Lung (tissue), 12 donors: Measurements from ENCODE around the gene UBR4. TPM values are rescaled to one million over a fixed set of nuclear protein-coding genes. Genes with fewer than 3 reads are reported as not detected.

ENCODE experiments used
- ATAC-seq: fragments of 200-7000 bp; cut with Tn5 transposase; one replicate; pipeline ENCODE4 v1.9.1; 2020; ENCODE audit warnings: moderate number of reproducible peaks; ENCODE audit not compliant: insufficient read depth, low FRiP score
- DNase-seq, 3 donors: peaks; one replicate each; pipeline ENCODE4 v3.0.0-alpha.2; 2013 to 2017
- H3K27ac ChIP-seq, 2 donors: one replicate each; pipeline ENCODE4 v1.5.1; 2013; ENCODE audit warnings: mild to moderate bottlenecking in 2 of 2, moderate library complexity in 2 of 2, control low read depth in 1 of 2, inconsistent platforms in 1 of 2, low read depth in 1 of 2, low read length in 1 of 2
- H3K27me3 ChIP-seq, 3 donors: one replicate each; pipeline ENCODE4 v1.5.1; 2013; ENCODE audit warnings: low read length in 2 of 3; ENCODE audit not compliant: control insufficient read depth in 3 of 3, insufficient read depth in 3 of 3
- H3K36me3 ChIP-seq, 4 donors: one replicate each; pipeline ENCODE4 v1.5.1; 2013; ENCODE audit warnings: low read length in 4 of 4, mild to moderate bottlenecking in 1 of 4, moderate library complexity in 1 of 4; ENCODE audit not compliant: control insufficient read depth in 4 of 4, insufficient read depth in 4 of 4
- H3K4me1 ChIP-seq, 5 donors: one replicate each; pipeline ENCODE4 v1.5.1; 2013; ENCODE audit warnings: low read length in 5 of 5, mild to moderate bottlenecking in 2 of 5, moderate library complexity in 1 of 5; ENCODE audit not compliant: control insufficient read depth in 5 of 5, insufficient read depth in 5 of 5
- H3K4me3 ChIP-seq: one replicate; pipeline ENCODE4 v1.5.1; 2013; ENCODE audit warnings: mild to moderate bottlenecking, control low read depth, moderate library complexity
- H3K9ac ChIP-seq, 2 donors: one replicate each; pipeline ENCODE4 v1.5.1; 2013; ENCODE audit warnings: low read length in 2 of 2, control low read depth in 1 of 2; ENCODE audit not compliant: insufficient read depth in 1 of 2
- H3K9me3 ChIP-seq, 4 donors: one replicate each; pipeline ENCODE4 v1.5.1; 2013; ENCODE audit warnings: low read length in 3 of 4, mild to moderate bottlenecking in 1 of 4, moderate library complexity in 1 of 4; ENCODE audit not compliant: control insufficient read depth in 4 of 4, insufficient read depth in 3 of 4
- WGBS, 2 donors: extraction: QIAGEN DNeasy Blood & Tissue Kit; methylation state at CpG; one replicate each; pipeline ENCODE4 v1.1.7; 2013; 5-methylcytosine and 5-hydroxymethylcytosine counted together
- polyA plus RNA-seq, 2 donors: library from polyadenylated mRNA; stranded (reverse); fragments of 200-250 nt; gene quantifications; one replicate each; pipeline ENCODE4 v1.2.1, GENCODE V29; 2013
- total RNA-seq, 2 donors: library from RNA; depleted of rRNA in 1 of 2; stranded (reverse); fragments of >200 nt in 1 of 2; gene quantifications; one replicate each; pipeline ENCODE4 v1.2.1, GENCODE V29; 2014 to 2021
- TF ChIP-seq, protein P1 (sequence below): IDR thresholded peaks from 2 replicates; pipeline ENCODE4 v1.5.1; 2012; ENCODE audit warnings: mild to moderate bottlenecking; ENCODE audit errors: control extremely low read depth, extremely low read depth
- donor health status: control.
- donor health status: control.
- donor health status: Bipolar disorder and iron deficiency.
- donor health status: healthy.
- donor health status: DM: yes; HTN: yes; CAD: no.

The UBR4 gene
- total and polyA plus RNA-seq, 4 donors, result 90.8 to 128 (median 113) TPM

DNA sequence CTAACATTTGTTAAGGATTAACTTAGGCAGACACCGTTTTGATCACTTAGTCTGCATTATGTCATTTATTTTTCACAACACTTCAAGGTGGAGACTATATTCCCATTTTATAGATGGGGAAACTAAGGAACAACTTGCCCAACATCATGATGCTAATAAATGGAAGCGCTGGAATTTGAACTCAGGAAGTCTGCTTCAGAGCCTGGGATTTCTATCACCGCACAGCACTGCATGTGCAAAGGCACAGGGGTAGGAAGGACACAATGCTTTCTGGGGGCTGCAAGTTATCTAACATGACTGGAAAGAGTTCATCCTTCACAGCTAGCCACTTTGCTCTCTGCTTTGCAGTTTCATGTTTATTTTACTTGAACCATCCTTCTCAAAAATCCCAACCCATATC is 100.5 kb downstream of the UBR4 start:
- Histone ChIP-seq H3K9ac (no peak overlapping the region), H3K36me3 (peaks cover 52 to 77% (median 66%) of the 10 kb centered on the region in 4 donors), H3K27me3 (no peaks in the 10 kb centered on the region), H3K9me3 (no peaks in the 10 kb centered on the region), H3K4me1 (no peaks in the 10 kb centered on the region), H3K27ac (no peak overlapping the region), H3K4me3 (no peak overlapping the region)
- ATAC-seq, result no peak
- DNase-seq, result no peak
- TF ChIP-seq, protein P1, sequence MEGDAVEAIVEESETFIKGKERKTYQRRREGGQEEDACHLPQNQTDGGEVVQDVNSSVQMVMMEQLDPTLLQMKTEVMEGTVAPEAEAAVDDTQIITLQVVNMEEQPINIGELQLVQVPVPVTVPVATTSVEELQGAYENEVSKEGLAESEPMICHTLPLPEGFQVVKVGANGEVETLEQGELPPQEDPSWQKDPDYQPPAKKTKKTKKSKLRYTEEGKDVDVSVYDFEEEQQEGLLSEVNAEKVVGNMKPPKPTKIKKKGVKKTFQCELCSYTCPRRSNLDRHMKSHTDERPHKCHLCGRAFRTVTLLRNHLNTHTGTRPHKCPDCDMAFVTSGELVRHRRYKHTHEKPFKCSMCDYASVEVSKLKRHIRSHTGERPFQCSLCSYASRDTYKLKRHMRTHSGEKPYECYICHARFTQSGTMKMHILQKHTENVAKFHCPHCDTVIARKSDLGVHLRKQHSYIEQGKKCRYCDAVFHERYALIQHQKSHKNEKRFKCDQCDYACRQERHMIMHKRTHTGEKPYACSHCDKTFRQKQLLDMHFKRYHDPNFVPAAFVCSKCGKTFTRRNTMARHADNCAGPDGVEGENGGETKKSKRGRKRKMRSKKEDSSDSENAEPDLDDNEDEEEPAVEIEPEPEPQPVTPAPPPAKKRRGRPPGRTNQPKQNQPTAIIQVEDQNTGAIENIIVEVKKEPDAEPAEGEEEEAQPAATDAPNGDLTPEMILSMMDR, result no peak
- 91 to 94% methylated on average over 3 of the region's 3 CpGs for WGBS, 2 donors

DNA sequence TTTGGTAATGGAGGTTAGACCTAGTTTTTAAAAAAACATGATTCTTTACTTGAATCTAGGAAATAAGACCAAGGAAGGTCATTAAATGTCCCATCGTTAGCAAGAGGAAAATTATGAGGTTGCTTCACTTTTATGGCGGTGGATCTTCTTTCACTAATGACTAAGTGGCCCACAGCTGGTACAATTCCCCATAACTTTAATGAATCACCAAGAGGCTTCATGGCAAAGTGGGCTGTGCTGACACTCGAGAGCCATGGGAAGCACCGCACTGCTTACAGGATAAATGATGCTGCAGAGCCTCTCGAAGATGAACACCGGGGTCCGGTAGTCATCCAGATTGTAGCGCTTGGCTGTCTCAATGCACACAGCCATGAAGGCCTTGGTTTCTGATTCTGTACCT is 108.8 kb downstream of the UBR4 start:
- no peak for ATAC-seq
- H3K36me3 ChIP-seq, result peaks cover 49 to 75% (median 62%) of the 10 kb centered on the region in 4 donors
- TF ChIP-seq, protein P1, result no peak
- no peak overlapping the region for H3K27ac ChIP-seq
- H3K4me1 ChIP-seq, result no peaks in the 10 kb centered on the region
- H3K9me3 ChIP-seq, result peaks cover 0 to 2% (median 0%) of the 10 kb centered on the region in 4 donors
- DNase-seq, result no peak
- H3K4me3 ChIP-seq, result no peak overlapping the region
- 96 to 97% methylated on average over 8 of the region's 8 CpGs for WGBS, 2 donors
- no peaks in the 10 kb centered on the region for H3K27me3 ChIP-seq
- no peak overlapping the region for H3K9ac ChIP-seq

DNA sequence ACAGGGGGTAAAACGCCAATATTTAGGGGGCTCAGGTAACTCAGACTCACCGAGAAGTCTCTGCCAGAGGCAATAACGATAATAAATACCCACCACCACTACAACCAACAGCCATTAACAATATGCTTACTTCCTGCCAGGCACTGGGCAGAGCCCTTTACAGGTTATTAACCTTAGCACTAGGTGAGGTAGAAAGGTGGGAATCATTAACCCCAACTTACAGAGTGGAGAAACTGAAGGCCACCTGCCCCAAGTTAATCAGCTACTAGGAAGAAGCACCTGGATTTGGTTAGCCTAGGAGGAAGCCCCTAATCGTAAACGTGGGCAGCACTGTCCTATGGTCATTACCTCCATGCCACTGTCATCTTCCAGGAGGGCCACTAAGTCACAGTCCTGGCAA is 110.0 kb downstream of the UBR4 start:
- no peak overlapping the region for H3K4me3 ChIP-seq
- no peak overlapping the region for H3K9ac ChIP-seq
- no peaks in the 10 kb centered on the region for H3K4me1 ChIP-seq
- H3K27ac ChIP-seq, result no peak overlapping the region
- H3K36me3 ChIP-seq, result peaks cover 48 to 69% (median 60%) of the 10 kb centered on the region in 4 donors
- DNase-seq (no peak), ATAC-seq (no peak)
- TF ChIP-seq, protein P1, result no peak
- peaks cover 0 to 2% (median 0%) of the 10 kb centered on the region in 4 donors for H3K9me3 ChIP-seq
- WGBS, 2 donors, result 93 to 97% methylated on average over 5 of the region's 5 CpGs
- H3K27me3 ChIP-seq, result no peaks in the 10 kb centered on the region

DNA sequence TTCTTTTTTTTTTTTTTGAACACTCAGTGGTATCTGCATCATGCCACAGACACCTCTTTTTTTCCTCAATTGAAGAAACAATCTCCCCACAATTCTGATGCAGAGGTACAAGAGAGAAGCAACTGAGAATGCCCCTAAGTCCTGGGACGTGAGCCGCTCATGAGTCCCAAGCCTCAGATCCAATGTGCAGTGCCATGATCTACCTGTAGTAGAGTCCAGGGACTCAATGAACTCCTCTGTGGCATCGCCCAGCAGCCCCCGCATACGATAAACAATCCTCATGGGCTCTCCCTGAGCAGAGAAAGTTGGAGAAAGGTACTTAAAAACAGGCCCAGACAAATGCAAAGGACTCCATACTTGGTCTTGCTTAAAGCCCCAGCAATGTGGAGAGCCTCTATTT is 113.1 kb downstream of the UBR4 start:
- H3K27ac ChIP-seq, result no peak overlapping the region
- H3K27me3 ChIP-seq, result no peaks in the 10 kb centered on the region
- ATAC-seq (no peak), DNase-seq (no peak)
- no peak overlapping the region for H3K9ac ChIP-seq
- no peaks in the 10 kb centered on the region for H3K9me3 ChIP-seq
- TF ChIP-seq, protein P1, result no peak
- H3K4me1 ChIP-seq, result peaks cover 0 to 8% (median under 1%) of the 10 kb centered on the region in 5 donors
- H3K4me3 ChIP-seq, result no peak overlapping the region
- peaks cover 62 to 81% (median 75%) of the 10 kb centered on the region in 4 donors for H3K36me3 ChIP-seq
- 93 to 95% methylated on average over 5 of the region's 5 CpGs for WGBS, 2 donors
